Effector CD4-positive, alpha-beta T cell (primary cell): ENCODE data around the gene GRK5.
A peak's percentile ranks its signal among the peaks of the same experiment; 100 is the strongest.
"Not testable (repeated sequence)": the region's sequence is repeated elsewhere in the genome, so short reads cannot be mapped to it uniquely, and the experiment has no call there.

ENCODE experiments used
- DNase-seq: peaks from one replicate; pipeline ENCODE4 v3.0.0-alpha.2; 2020

GRK5 gene

GRCh38 chr10:119252470-119253151 is 45.2 kb downstream of the GRK5 start:
- no peak for DNase-seq

GRCh38 chr10:119253433-119254174 is 46.2 kb downstream of the GRK5 start:
- DNase-seq: no peak

GRCh38 chr10:119254335-119254734 is 47.0 kb downstream of the GRK5 start:
- no peak for DNase-seq

GRCh38 chr10:119256030-119256429 is 48.7 kb downstream of the GRK5 start:
- DNase-seq: no peak

GRCh38 chr10:119256897-119257296 is 49.5 kb downstream of the GRK5 start:
- no peak for DNase-seq

- DNase-seq: no peak
These were observed 50.6 kb downstream of the GRK5 start for GRCh38 chr10:119257899-119258419.

GRCh38 chr10:119259345-119259744 is 52.0 kb downstream of the GRK5 start:
- DNase-seq: no peak

GRCh38 chr10:119261016-119261415 is 53.6 kb downstream of the GRK5 start:
- DNase-seq: not testable (repeated sequence)

- no peak for DNase-seq
These were observed 56.7 kb downstream of the GRK5 start for GRCh38 chr10:119263951-119264617.

GRCh38 chr10:119265691-119266090 is 58.3 kb downstream of the GRK5 start:
- DNase-seq: no peak

GRCh38 chr10:119267384-119267783 is 60.0 kb downstream of the GRK5 start:
- no peak for DNase-seq

GRCh38 chr10:119268428-119268827 is 61.1 kb downstream of the GRK5 start:
- DNase-seq: no peak

GRCh38 chr10:119268871-119269506 is 61.6 kb downstream of the GRK5 start:
- peak; percentile 77 for DNase-seq

- no peak for DNase-seq
These were observed 62.4 kb downstream of the GRK5 start for GRCh38 chr10:119269737-119270136.

- DNase-seq: peak; percentile 39
These were observed 63.5 kb downstream of the GRK5 start for GRCh38 chr10:119270762-119271366.

- DNase-seq: not testable (repeated sequence)
These were observed 65.0 kb downstream of the GRK5 start for GRCh38 chr10:119272338-119272734.

- DNase-seq: no peak
These were observed 65.4 kb downstream of the GRK5 start for GRCh38 chr10:119272736-119273135.

- DNase-seq: no peak
These were observed 66.0 kb downstream of the GRK5 start for GRCh38 chr10:119273413-119273812.

- no peak for DNase-seq
These were observed 67.2 kb downstream of the GRK5 start for GRCh38 chr10:119274519-119275045.

GRCh38 chr10:119275085-119275484 is 67.7 kb downstream of the GRK5 start:
- no peak for DNase-seq

GRCh38 chr10:119276194-119276593 is 68.8 kb downstream of the GRK5 start:
- not testable (repeated sequence) for DNase-seq

- DNase-seq: no peak
These were observed 70.8 kb downstream of the GRK5 start for GRCh38 chr10:119278126-119278709.
